Epithelial cell of proximal tubule (primary cell): ENCODE results near the gene PIEZO2. TPM values are rescaled to one million over a fixed set of nuclear protein-coding genes. Genes with fewer than 3 reads are reported as not detected.

Experiments used
- DNase-seq: peaks from one replicate; pipeline ENCODE4 v3.0.0-alpha.2; 2011; ENCODE audit warnings: low read depth
- H3K4me3 ChIP-seq: 2 replicates; pipeline ENCODE4 v1.5.1; 2011; ENCODE audit warnings: low read depth, mild to moderate bottlenecking, low read length
- CTCF ChIP-seq: conservative IDR thresholded peaks from 2 replicates; pipeline ENCODE4 v1.5.1; 2012; ENCODE audit warnings: low read depth, mild to moderate bottlenecking, low read length
- total RNA-seq: library from RNA; depleted of rRNA; stranded (reverse); fragments of >200 nt; gene quantifications from 2 replicates; pipeline ENCODE4 v1.2.3, GENCODE V29; 2015

The PIEZO2 gene
- total RNA-seq, 1 donor from 2014 or later, result 7.5 TPM

- DNase-seq, result no peak
- H3K4me3 ChIP-seq, result no peak overlapping the region
- no peak for TF ChIP-seq CTCF
Observed at GRCh38 chr18:10841203-10841602, 308.2 kb downstream of the PIEZO2 start.

DNA sequence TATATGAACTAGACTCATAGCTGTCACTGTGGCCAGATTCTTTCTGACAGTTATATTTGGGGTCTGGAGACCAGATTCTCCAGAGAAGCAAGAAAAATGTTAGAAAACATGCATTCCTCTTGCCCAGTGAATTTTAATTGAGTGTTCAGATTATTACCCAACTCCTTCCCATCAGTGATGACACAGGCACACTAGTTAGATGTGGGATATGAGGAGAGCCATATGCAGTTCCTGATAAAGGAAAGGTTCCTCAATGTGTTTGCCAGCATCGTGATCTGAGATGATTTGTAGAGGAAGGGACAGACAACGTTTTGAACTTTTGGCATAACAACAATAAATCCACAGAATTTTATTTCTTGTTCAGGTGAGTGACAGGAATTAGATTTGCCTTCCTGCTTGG, 308.6 kb downstream of the PIEZO2 start:
- no peak for TF ChIP-seq CTCF
- DNase-seq, result no peak
- H3K4me3 ChIP-seq, result no peak overlapping the region

DNA sequence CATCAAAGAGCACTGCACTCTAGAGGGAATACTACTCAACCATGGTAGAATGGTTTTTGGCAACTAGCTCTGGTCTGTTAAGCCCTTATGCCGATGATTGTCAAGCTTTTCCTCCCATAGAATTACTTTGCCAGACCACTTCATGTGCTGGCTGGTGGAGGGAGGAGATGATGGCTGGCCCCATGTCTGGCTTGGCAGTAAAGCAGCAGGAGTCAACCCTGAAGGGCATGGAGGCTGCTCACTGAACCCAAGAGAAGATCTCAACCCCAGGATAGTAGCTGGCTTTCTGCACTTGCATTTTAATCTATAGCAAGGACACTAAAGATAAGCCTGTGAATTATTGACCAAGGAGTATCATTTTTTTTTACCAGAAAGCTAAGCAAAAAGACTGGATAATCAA, 309.9 kb downstream of the PIEZO2 start:
- DNase-seq, result no peak
- no peak overlapping the region for H3K4me3 ChIP-seq
- no peak for TF ChIP-seq CTCF

DNA sequence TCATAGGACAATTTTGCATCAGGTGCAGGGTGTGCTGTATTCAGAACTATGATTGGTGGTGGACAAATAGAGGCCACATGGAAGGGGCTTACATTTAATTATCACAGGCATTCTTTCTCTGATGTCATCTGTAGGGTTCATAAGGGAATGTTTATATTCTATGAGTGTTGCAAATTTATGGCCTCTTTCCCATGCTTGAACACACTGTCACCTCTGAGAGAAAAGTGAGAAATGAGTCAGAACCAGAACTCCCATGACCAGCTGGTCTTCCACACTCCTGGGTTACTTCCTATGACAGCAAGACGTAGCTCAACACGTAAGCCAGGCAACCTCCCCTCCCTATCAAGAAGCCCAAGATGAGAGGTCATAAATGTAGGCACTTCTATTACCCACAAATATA, 310.8 kb downstream of the PIEZO2 start:
- H3K4me3 ChIP-seq, result no peak overlapping the region
- TF ChIP-seq CTCF, result no peak
- DNase-seq, result no peak

DNA sequence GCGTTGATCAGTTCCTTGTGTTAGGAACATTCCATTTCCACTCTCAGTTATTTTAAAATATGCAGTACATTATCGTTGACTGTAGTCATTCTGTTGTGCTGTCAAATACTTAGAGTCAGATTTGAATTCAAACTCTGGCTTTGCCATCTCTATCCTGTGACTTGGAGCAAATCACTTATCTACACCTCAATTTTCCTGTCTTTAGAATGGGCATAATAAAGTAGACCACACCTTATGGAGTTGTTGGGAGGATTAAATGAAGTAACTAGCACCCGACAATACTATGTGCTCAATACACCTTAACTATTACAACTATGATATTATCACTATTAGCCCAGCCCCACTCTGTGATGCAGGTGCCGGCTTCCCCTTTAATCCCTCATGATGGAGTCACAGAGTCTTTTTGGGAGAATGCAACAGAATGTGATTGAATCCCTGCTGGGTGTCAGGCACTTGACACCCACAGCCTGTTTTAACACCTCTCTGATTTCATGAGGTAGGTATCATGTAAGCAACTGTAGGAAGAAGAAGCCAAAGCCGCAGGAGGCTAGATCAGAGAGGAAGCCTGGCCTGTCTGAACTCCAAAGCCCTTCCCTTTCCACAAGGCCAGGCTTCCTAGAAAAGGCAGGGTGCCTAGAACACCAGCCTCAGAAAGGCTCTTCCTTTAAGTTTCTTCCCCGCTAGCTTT, 315.1 kb downstream of the PIEZO2 start:
- no peak for DNase-seq
- no peak for TF ChIP-seq CTCF
- H3K4me3 ChIP-seq, result no peak overlapping the region

GRCh38 chr18:10833656-10834055, 315.7 kb downstream of the PIEZO2 start:
- no peak overlapping the region for H3K4me3 ChIP-seq
- DNase-seq, result no peak
- TF ChIP-seq CTCF, result no peak

DNA sequence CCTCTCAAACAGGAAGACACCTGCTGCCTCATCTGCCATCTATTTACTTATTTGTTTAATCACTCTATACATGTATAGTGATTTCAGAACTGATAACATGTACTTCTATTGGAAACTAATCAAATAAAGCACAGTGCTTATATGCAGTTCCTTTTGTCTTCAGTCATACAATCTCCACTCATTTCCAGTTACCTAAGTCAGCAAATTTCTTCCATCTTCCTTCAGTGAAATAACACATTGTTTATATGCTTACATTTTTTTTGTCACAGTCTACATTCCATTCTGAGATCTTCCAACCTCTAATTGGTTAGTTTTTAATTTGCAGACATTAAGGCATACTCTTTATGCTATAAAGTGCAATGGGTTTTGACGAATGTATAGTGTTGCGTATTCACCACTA, 323.0 kb downstream of the PIEZO2 start:
- no peak for DNase-seq
- no peak for TF ChIP-seq CTCF
- no peak overlapping the region for H3K4me3 ChIP-seq
